ENCODE data around the gene RXRA.

RXRA gene

GRCh38 chr9:134408939-134409737 is 82.9 kb downstream of the RXRA start:
- FAIRE-seq (no peak), DNase-seq (ENCODE audit: insufficient read length, low spot score) (no peak)
- TF ChIP-seq, protein P1, sequence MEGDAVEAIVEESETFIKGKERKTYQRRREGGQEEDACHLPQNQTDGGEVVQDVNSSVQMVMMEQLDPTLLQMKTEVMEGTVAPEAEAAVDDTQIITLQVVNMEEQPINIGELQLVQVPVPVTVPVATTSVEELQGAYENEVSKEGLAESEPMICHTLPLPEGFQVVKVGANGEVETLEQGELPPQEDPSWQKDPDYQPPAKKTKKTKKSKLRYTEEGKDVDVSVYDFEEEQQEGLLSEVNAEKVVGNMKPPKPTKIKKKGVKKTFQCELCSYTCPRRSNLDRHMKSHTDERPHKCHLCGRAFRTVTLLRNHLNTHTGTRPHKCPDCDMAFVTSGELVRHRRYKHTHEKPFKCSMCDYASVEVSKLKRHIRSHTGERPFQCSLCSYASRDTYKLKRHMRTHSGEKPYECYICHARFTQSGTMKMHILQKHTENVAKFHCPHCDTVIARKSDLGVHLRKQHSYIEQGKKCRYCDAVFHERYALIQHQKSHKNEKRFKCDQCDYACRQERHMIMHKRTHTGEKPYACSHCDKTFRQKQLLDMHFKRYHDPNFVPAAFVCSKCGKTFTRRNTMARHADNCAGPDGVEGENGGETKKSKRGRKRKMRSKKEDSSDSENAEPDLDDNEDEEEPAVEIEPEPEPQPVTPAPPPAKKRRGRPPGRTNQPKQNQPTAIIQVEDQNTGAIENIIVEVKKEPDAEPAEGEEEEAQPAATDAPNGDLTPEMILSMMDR (IDR thresholded peaks at IDR 0.05; ENCODE audit: insufficient read depth, missing control alignments): no peak

GRCh38 chr9:134410071-134410834 is 84.0 kb downstream of the RXRA start:
- TF ChIP-seq, protein P1 (IDR thresholded peaks at IDR 0.05; ENCODE audit: insufficient read depth, missing control alignments): no peak
- FAIRE-seq: no peak
- DNase-seq (ENCODE audit: insufficient read length, low spot score): no peak

DNA sequence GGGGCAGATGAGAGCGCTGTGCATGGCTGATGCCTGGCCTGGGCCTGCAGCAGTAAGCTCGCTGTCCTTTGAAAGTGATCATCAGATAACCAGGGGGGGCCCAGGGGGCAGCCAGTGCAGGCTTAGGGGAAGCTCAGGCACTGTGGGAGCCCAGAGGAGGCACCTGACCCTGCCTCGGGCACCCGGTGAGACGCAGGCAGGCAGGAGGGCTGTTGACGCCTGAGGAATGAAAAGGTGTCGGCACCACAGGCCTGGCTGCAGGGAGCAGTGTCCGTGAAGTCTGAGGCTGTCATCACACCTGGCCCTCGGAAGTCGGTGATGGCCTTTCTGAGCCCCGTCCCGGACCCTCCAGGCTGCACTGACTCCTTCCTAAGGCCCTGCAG is 84.6 kb downstream of the RXRA start:
- no peak for FAIRE-seq
- TF ChIP-seq, protein P1 (IDR thresholded peaks at IDR 0.05; ENCODE audit: insufficient read depth, missing control alignments): no peak

DNA sequence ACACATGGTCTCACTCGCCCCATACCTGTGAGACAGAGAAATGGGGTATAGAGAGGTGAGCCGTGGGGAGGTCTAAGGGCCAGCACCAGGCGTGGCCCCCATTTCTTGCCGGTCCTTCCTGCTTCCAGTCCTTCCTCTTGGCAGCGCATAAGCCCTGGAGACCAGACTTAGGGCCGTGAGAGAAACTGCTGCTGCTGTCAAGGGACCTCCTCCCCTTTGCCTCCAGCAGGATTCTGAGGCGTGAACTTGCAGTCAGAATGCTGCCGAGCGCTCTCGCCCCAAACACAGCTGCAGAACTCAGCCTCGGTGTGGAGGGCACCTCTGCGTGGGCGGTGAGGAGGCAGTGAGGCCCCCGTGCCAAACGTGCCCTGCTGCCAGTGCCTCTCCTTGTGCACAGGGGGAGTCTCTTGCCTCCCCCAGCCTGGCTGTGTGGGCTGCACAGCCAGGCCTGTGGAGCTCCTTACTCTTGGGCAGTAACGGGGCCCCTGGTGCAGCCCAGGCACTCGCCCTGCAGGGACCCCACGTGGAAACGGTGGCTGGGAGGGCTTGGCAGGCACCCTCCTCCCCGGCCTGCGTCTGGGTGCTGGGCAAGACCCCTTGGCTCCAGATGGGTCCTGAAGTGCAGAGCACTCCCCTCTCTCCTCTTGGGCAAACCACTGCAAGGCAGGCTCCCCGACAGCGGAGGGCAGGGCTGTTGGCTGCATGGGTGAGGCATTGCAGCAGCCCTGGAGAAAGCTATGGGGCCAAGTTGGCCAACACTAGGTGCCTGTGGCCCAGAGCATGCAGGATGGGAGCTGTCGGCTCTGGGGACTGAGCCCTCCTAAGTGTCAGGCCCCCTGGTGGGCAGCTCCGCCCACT is 85.4 kb downstream of the RXRA start:
- TF ChIP-seq, protein P1 (IDR thresholded peaks at IDR 0.05; ENCODE audit: insufficient read depth, missing control alignments): no peak
- no peak for DNase-seq (ENCODE audit: insufficient read length, low spot score)
- FAIRE-seq: no peak

More for the DNA sequence above, 84.6 kb downstream of the RXRA start:
- DNase-seq (ENCODE audit: insufficient read length, low spot score): no peak

DNA sequence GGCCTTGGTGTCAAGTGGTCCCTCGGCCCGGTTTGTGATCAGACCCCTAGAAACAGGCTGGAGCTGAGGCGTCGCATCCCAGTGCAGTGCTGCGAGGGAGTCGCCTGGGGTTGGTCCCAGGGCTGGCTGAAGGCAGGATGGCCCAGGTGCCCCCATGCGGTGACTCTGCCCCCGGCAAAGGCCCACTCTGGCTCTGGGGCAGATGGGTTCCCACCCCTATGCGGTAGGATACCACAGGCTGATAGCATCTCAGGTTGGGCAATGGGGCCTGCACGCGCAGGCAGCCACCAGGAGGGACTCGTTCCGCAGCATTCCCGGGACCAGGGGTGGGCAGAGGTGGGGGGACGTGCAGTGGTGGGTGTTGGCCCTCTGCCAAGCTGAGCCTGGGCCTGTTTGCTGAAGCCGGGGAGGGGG is 86.0 kb downstream of the RXRA start:
- TF ChIP-seq, protein P1 (IDR thresholded peaks at IDR 0.05; ENCODE audit: insufficient read depth, missing control alignments): no peak
- FAIRE-seq (no peak), DNase-seq (ENCODE audit: insufficient read length, low spot score) (no peak)

GRCh38 chr9:134413112-134413715 is 87.0 kb downstream of the RXRA start:
- DNase-seq (ENCODE audit: insufficient read length, low spot score) (no peak), FAIRE-seq (no peak)
- TF ChIP-seq, protein P1 (IDR thresholded peaks at IDR 0.05; ENCODE audit: insufficient read depth, missing control alignments): no peak
